NCI-H146 (cell line): Measurements from ENCODE around the gene CFAP161.

ENCODE experiments used
- DNase-seq: peaks from one replicate; lab custom pipeline; 2025; lab: John Stamatoyannopoulos, UW

The CFAP161 gene

GRCh38 chr15:81184188-81184587 lies 50.1 kb downstream of the CFAP161 start:
- no peak for DNase-seq

GRCh38 chr15:81185631-81186295 lies 51.7 kb downstream of the CFAP161 start:
- no peak for DNase-seq

GRCh38 chr15:81188354-81188753 lies 54.3 kb downstream of the CFAP161 start:
- DNase-seq = no peak

- no peak for DNase-seq
These were observed 55.7 kb downstream of the CFAP161 start for GRCh38 chr15:81189583-81190283.

GRCh38 chr15:81190922-81191507 lies 56.9 kb downstream of the CFAP161 start:
- DNase-seq = no peak

- no peak for DNase-seq
These were observed 57.6 kb downstream of the CFAP161 start for GRCh38 chr15:81191701-81192100.

- DNase-seq = no peak
These were observed 60.7 kb downstream of the CFAP161 start for GRCh38 chr15:81194723-81195122.

GRCh38 chr15:81195339-81195864 lies 61.3 kb downstream of the CFAP161 start:
- no peak for DNase-seq

- DNase-seq = peak; percentile 1
These were observed 62.6 kb downstream of the CFAP161 start, which contains the start of gene IL16 for GRCh38 chr15:81196576-81197254. Gene IL16 (plus strand): TSS chr15:81196879. CDS start chr15:81225400, 28,521 bp downstream.

GRCh38 chr15:81197255-81197630 lies 63.2 kb downstream of the CFAP161 start:
- no peak for DNase-seq

- DNase-seq = no peak
These were observed 63.7 kb downstream of the CFAP161 start for GRCh38 chr15:81197688-81198281.
